Kidney (tissue), 14 donors: ENCODE measurements around the gene AFG1L. TPM values are rescaled to one million over a fixed set of nuclear protein-coding genes. Genes with fewer than 3 reads are reported as not detected.
"Not testable (repeated sequence)": the region's sequence is repeated elsewhere in the genome, so short reads cannot be mapped to it uniquely, and the experiment has no call there.

ENCODE experiments used
- DNase-seq, 5 donors: peaks; one replicate each; pipeline ENCODE4 v3.0.0-alpha.2; 2013 to 2020
- FAIRE-seq: peaks from 2 replicates; lab custom pipeline; 2012; peaks lifted over from hg19 to GRCh38; lab: Jason Lieb, UNC
- H3K27ac ChIP-seq, 2 donors: one replicate each; pipeline ENCODE4 v1.7.0; 2013; ENCODE audit warnings: low read depth in 2 of 2, low read length in 2 of 2, inconsistent platforms in 1 of 2
- H3K27me3 ChIP-seq: one replicate; pipeline ENCODE4 v1.7.1; 2013; ENCODE audit warnings: low read length, inconsistent platforms; ENCODE audit not compliant: control insufficient read depth, insufficient read depth
- H3K36me3 ChIP-seq, 3 donors: one replicate each; pipeline versions ENCODE4 v1.7.0 to v1.7.1; 2013; ENCODE audit warnings: low read length in 3 of 3, control low read depth in 1 of 3, inconsistent platforms in 1 of 3; ENCODE audit not compliant: insufficient read depth in 3 of 3, control insufficient read depth in 2 of 3
- H3K4me1 ChIP-seq, 3 donors: one replicate each; pipeline versions ENCODE4 v1.7.0 to v1.7.1; 2013; ENCODE audit warnings: low read length in 3 of 3, inconsistent platforms in 1 of 3, low read depth in 1 of 3; ENCODE audit not compliant: control insufficient read depth in 2 of 3, insufficient read depth in 2 of 3
- H3K4me3 ChIP-seq, 3 donors: one replicate each; pipeline versions ENCODE4 v1.7.0 to v1.8.1; 2013; ENCODE audit warnings: low read length in 3 of 3, control low read depth in 1 of 3, inconsistent platforms in 1 of 3
- H3K9ac ChIP-seq, 3 donors: one replicate each; pipeline versions ENCODE4 v1.7.0 to v1.7.1; 2013; ENCODE audit warnings: low read length in 3 of 3, control low read depth in 1 of 3, inconsistent platforms in 1 of 3
- H3K9me3 ChIP-seq, 3 donors: one replicate each; pipeline versions ENCODE4 v1.7.0 to v1.7.1; 2013; ENCODE audit warnings: low read length in 3 of 3, control low read depth in 1 of 3, inconsistent platforms in 1 of 3; ENCODE audit not compliant: control insufficient read depth in 2 of 3, insufficient read depth in 1 of 3
- CTCF ChIP-seq: IDR thresholded peaks from 3 replicates; pipeline ENCODE4 v1.5.1; 2012; ENCODE audit warnings: mild to moderate bottlenecking, moderate library complexity, borderline replicate concordance; ENCODE audit not compliant: insufficient read depth; ENCODE audit errors: extremely low read depth
- intact Hi-C: fragments of 100-400 bp; cut with DNase I; formaldehyde crosslinking; loops from one replicate; pipeline ENCODE4 v1.11.1; 2022
- polyA plus RNA-seq: library from polyadenylated mRNA; stranded (reverse); fragments of 350-450 nt; fragmentation: Illumina TruSeq; extraction: RNeasy Lipid Tissue Mini Kit (QIAGEN cat#74804); gene quantifications from one replicate; pipeline ENCODE4 v1.2.3, GENCODE V29; 2014; ENCODE audit warnings: low read depth, low replicate concordance; ENCODE audit not compliant: insufficient read depth
- total RNA-seq: library from RNA; stranded (reverse); fragmentation: NEBNext Ultra II Directional; extraction: Animal tissue kit (Norgen Biotek cat#: 25700); gene quantifications from one replicate; pipeline ENCODE4 v1.2.1, GENCODE V29; 2021
- donor health status: control.
- donor health status: control.
- donor health status: control.
- donor health status: control.
- donor health status: control.
- donor health status: DM: yes; HTN: yes; CAD: no.
- donor health status: Normal renal cell carcinoma (clear cell type).

The AFG1L gene
- total and polyA plus RNA-seq, 2 donors from 2014 or later, result 6.8 to 7.0 TPM

DNA sequence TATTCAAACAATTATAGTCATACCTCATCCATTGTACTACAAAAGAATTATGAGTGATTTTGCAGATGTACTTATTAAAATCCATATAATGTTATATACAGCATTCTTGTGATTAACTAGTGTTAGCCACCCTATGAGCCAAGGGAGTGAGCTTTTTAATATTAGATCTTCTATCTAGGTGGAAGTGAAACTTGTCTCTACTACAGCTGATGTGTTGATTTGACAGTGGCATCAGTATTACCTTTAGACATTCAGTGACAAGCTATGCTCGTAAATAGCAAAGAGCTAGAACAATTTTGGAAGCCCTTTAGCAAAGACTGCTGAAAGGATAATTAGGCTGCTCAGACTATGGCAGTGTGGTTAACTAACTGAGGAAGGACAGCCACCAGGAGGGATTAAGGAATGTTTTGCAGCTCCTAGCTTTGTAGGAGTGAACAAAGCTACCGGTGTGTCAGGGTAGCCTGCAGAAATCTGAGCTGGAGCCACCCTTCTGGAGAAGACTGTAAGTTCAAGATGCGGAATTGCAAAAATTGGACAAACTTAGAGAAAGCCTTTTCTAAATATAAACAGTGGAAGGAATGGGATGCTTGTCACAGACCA, 73.7 kb downstream of the AFG1L start:
- Histone ChIP-seq H3K36me3 (no peaks in the 10 kb centered on the region), H3K9ac (no peak overlapping the region), H3K4me1 (no peaks in the 10 kb centered on the region), H3K27ac (no peak overlapping the region), H3K27me3 (no peaks in the 10 kb centered on the region), H3K4me3 (no peak overlapping the region), H3K9me3 (no peaks in the 10 kb centered on the region)
- DNase-seq, result no peak
- no peak for TF ChIP-seq CTCF
- intact Hi-C loops, result no loop called here
- FAIRE-seq, result no peak

GRCh38 chr6:108380876-108381275, 86.0 kb downstream of the AFG1L start:
- intact Hi-C loops, result no loop called here
- Histone ChIP-seq H3K27ac (no peak overlapping the region), H3K27me3 (no peaks in the 10 kb centered on the region), H3K9ac (no peak overlapping the region), H3K4me3 (no peak overlapping the region), H3K36me3 (no peaks in the 10 kb centered on the region), H3K4me1 (no peaks in the 10 kb centered on the region), H3K9me3 (no peaks in the 10 kb centered on the region)
- FAIRE-seq (peak; percentile 15), DNase-seq (no peak)
- no peak for TF ChIP-seq CTCF

- TF ChIP-seq CTCF, result no peak
- intact Hi-C loops, result no loop called here
These were observed 89.1 kb downstream of the AFG1L start for GRCh38 chr6:108383981-108384380.

DNA sequence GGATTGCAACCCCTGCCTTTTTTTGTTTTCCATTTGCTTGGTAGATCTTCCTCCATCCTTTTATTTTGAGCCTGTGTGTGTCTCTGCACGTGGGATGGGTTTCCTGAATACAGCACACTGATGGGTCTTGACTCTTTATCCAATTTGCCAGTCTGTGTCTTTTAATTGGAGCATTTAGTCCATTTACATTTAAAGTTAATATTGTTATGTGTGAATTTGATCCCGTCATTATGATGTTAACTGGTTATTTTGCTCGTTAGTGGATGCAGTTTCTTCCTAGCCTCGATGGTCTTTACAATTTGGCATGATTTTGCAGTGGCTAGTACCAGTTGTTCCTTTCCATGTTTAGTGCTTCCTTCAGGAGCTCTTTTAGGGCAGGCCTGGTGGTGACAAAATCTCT, 94.3 kb downstream of the AFG1L start:
- H3K4me3 ChIP-seq, H3K9ac ChIP-seq, intact Hi-C loops, H3K9me3 ChIP-seq, FAIRE-seq, H3K27ac ChIP-seq, H3K27me3 ChIP-seq, H3K4me1 ChIP-seq, DNase-seq, H3K36me3 ChIP-seq: not testable (repeated sequence)

More at GRCh38 chr6:108383981-108384380, 89.1 kb downstream of the AFG1L start:
- no peak overlapping the region for H3K9ac ChIP-seq
- no peaks in the 10 kb centered on the region for H3K27me3 ChIP-seq
- H3K4me3 ChIP-seq, result no peak overlapping the region
- FAIRE-seq (no peak), DNase-seq (no peak)
- H3K27ac ChIP-seq, result no peak overlapping the region
- H3K36me3 ChIP-seq, result no peaks in the 10 kb centered on the region
- H3K9me3 ChIP-seq, result no peaks in the 10 kb centered on the region
- no peaks in the 10 kb centered on the region for H3K4me1 ChIP-seq
